SK-N-SH treated with all-trans-retinoic acid at 6 μM for 48 hours (cell line): ENCODE measurements around the gene LYL1.

Source experiments
- ATAC-seq: fragments of 200-7000 bp; cut with Tn5 transposase; 3 replicates; pipeline ENCODE4 v1.9.1; 2020; ENCODE audit warnings: mild to moderate bottlenecking, moderate library complexity
- BACH2 ChIP-seq: fragments of 250-450 bp; sonication (Bioruptor Pico); IDR thresholded peaks from 2 replicates; pipeline ENCODE4 v1.9.0; 2021; ENCODE audit warnings: mild to moderate bottlenecking, borderline replicate concordance
- CSRNP3 ChIP-seq: fragments of 250-450 bp; sonication (Bioruptor Pico); IDR thresholded peaks from 2 replicates; pipeline ENCODE4 v1.5.1; 2021; ENCODE audit warnings: mild to moderate bottlenecking, moderate library complexity
- ESRRG ChIP-seq: fragments of 250-450 bp; sonication (Bioruptor Pico); IDR thresholded peaks from 2 replicates; pipeline ENCODE4 v1.6.1; 2021; ENCODE audit warnings: mild to moderate bottlenecking
- GLIS3 ChIP-seq: fragments of 250-450 bp; sonication (Bioruptor Pico); IDR thresholded peaks from 2 replicates; pipeline ENCODE4 v1.5.0; 2020; ENCODE audit warnings: mild to moderate bottlenecking, moderate library complexity
- OSR1 ChIP-seq: fragments of 250-450 bp; sonication (Bioruptor Pico); IDR thresholded peaks from 2 replicates; pipeline ENCODE4 v1.8.0; 2022; ENCODE audit warnings: moderate library complexity, mild to moderate bottlenecking, inconsistent platforms
- PATZ1 ChIP-seq: fragments of 250-450 bp; sonication (Bioruptor Pico); IDR thresholded peaks from 2 replicates; pipeline ENCODE4 v1.8.0; 2020; ENCODE audit warnings: mild to moderate bottlenecking, moderate library complexity, borderline replicate concordance
- PPARA ChIP-seq: fragments of 250-450 bp; sonication (Bioruptor Pico); IDR thresholded peaks from 2 replicates; pipeline ENCODE4 v1.5.0; 2020; ENCODE audit warnings: mild to moderate bottlenecking, borderline replicate concordance
- SNAI2 ChIP-seq: fragments of 250-450 bp; sonication (Bioruptor Pico); IDR thresholded peaks from 2 replicates; pipeline ENCODE4 v1.5.0; 2020; ENCODE audit warnings: mild to moderate bottlenecking, moderate library complexity
- ZC3H10 ChIP-seq: fragments of 250-450 bp; sonication (Bioruptor Pico); IDR thresholded peaks from 2 replicates; pipeline ENCODE4 v1.5.1; 2021; ENCODE audit warnings: mild to moderate bottlenecking, moderate library complexity
- ZFP3 ChIP-seq: fragments of 250-450 bp; sonication (Bioruptor Pico); IDR thresholded peaks from 2 replicates; pipeline ENCODE4 v1.5.0; 2020; ENCODE audit warnings: mild to moderate bottlenecking, moderate library complexity
- ZNF565 ChIP-seq: fragments of 450-650 bp; formaldehyde crosslinking; conservative IDR thresholded peaks from 2 replicates; pipeline ENCODE4 v1.5.0; 2020; ENCODE audit warnings: low read depth, mild to moderate bottlenecking, moderate library complexity
- TF ChIP-seq, protein P1 (sequence below): fragments of 250-450 bp; sonication (Bioruptor Pico); IDR thresholded peaks from 2 replicates; pipeline ENCODE4 v1.5.0; 2020; ENCODE audit warnings: mild to moderate bottlenecking, moderate library complexity
- TF ChIP-seq, protein P2 (sequence below): fragments of 250-450 bp; sonication (Bioruptor Pico); IDR thresholded peaks from 2 replicates; pipeline ENCODE4 v1.8.0; 2021; ENCODE audit warnings: low read depth, mild to moderate bottlenecking, moderate library complexity, borderline replicate concordance

The LYL1 gene

DNA sequence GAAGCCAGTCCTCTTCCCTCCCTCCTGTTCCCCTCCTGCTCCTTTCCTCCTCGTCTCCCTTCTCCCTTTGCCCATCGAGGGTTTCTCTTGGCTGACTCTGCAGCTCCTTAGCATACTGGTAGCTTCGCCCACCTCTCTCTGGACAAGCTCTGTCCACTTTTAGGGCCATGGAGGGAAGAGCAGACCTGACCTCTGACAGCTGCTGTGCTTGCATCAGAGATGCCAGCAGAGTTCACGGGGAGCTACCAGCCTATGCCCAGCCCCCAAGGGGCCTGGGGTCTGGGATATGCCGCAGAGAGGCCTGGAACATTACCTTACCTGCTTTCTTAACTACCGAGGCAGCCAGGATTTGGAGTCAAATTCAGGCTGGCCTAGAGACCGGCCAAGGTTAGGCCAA is 19.7 kb downstream of the LYL1 start:
- TF ChIP-seq ZFP3, result no peak
- no peak for TF ChIP-seq PPARA (CRISPR knock-in tag)
- TF ChIP-seq ZC3H10 (CRISPR knock-in tag), result no peak
- no peak for TF ChIP-seq BACH2 (CRISPR knock-in tag)
- TF ChIP-seq CSRNP3 (CRISPR knock-in tag), result no peak
- no peak for TF ChIP-seq SNAI2 (CRISPR knock-in tag)
- no peak for TF ChIP-seq OSR1 (CRISPR knock-in tag)
- TF ChIP-seq PATZ1 (CRISPR knock-in tag), result no peak
- TF ChIP-seq ZNF565, result no peak
- TF ChIP-seq, protein P1, sequence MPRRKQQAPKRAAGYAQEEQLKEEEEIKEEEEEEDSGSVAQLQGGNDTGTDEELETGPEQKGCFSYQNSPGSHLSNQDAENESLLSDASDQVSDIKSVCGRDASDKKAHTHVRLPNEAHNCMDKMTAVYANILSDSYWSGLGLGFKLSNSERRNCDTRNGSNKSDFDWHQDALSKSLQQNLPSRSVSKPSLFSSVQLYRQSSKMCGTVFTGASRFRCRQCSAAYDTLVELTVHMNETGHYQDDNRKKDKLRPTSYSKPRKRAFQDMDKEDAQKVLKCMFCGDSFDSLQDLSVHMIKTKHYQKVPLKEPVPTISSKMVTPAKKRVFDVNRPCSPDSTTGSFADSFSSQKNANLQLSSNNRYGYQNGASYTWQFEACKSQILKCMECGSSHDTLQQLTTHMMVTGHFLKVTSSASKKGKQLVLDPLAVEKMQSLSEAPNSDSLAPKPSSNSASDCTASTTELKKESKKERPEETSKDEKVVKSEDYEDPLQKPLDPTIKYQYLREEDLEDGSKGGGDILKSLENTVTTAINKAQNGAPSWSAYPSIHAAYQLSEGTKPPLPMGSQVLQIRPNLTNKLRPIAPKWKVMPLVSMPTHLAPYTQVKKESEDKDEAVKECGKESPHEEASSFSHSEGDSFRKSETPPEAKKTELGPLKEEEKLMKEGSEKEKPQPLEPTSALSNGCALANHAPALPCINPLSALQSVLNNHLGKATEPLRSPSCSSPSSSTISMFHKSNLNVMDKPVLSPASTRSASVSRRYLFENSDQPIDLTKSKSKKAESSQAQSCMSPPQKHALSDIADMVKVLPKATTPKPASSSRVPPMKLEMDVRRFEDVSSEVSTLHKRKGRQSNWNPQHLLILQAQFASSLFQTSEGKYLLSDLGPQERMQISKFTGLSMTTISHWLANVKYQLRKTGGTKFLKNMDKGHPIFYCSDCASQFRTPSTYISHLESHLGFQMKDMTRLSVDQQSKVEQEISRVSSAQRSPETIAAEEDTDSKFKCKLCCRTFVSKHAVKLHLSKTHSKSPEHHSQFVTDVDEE, result no peak
- no peak for TF ChIP-seq ESRRG (CRISPR knock-in tag)
- no peak for TF ChIP-seq GLIS3 (CRISPR knock-in tag)
- ATAC-seq, result no peak

DNA sequence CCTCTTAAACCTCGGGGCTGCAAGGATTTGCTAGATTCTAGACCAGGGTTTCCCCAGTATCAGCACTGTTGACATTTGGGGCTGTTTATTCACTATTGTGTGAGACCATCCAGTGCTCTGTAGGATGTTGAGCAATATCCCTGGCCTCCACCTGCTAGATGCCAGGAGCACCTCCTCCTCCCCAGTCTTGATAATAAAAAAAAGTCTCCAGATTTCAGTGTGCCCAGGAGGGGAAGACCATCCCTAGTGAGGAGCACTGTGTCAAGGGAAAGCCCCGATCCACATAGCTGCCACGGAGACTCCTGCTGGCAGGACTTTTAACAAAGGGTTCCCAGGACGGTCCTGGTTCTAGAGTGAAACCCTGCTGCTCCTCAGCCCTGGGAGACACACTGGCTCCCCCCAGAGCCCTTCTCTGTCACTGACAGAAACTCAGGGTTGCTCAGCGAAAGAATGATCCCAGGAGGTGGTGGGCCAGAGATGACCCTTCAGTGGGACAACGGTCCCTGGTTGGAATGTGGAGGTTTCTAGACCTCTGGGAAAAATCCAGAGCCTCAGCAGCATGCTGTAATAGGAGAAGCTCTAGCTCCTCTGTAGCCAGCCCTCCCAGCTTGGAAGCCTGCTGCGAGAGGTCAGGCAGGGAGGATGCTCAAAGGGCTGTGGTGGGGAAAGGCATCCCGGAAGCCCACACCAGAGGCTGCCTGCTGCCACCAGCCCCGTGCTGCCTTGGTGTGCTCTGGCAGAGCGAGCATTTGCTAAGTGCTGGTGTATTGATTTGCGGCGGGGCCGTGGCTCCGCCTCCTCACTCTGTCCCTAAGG is 20.3 kb downstream of the LYL1 start:
- TF ChIP-seq PATZ1 (CRISPR knock-in tag), result no peak
- ATAC-seq, result peak; percentile 32

DNA sequence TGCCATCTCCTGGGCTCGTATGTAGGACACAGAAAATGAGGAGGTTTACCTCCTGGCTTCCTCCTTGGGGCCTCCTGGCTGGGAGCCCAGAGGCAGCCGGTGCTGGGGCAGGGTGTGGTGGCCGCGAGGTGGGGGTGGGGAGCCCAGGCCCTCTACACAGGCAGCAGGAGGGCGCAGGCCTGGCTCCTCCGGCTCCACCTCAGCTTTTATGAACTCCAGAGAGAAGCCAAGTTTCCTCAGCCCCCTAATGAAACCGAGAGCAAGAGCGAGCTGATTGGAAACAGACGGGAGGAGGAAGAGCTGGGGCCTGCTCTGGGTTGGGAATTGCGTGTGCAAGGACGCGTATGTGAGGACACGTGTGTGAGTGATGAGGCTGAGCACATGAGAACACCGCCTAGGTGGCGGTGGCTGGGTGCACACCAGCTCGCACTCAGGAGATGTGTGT is 23.1 kb downstream of the LYL1 start:
- TF ChIP-seq OSR1 (CRISPR knock-in tag) (no peak), GLIS3 (CRISPR knock-in tag) (no peak), PATZ1 (CRISPR knock-in tag) (no peak)
- TF ChIP-seq, protein P2, sequence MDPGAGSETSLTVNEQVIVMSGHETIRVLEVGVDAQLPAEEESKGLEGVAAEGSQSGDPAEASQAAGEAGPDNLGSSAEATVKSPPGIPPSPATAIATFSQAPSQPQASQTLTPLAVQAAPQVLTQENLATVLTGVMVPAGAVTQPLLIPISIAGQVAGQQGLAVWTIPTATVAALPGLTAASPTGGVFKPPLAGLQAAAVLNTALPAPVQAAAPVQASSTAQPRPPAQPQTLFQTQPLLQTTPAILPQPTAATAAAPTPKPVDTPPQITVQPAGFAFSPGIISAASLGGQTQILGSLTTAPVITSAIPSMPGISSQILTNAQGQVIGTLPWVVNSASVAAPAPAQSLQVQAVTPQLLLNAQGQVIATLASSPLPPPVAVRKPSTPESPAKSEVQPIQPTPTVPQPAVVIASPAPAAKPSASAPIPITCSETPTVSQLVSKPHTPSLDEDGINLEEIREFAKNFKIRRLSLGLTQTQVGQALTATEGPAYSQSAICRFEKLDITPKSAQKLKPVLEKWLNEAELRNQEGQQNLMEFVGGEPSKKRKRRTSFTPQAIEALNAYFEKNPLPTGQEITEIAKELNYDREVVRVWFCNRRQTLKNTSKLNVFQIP, result no peak
- TF ChIP-seq, protein P1, result no peak
- ATAC-seq, result peak; percentile 57
